Pancreas (tissue), 10 donors: ENCODE data around the gene CPEB4. TPM values are rescaled to one million over a fixed set of nuclear protein-coding genes. Genes with fewer than 3 reads are reported as not detected.

Experiments
- ATAC-seq, 4 donors: fragments of 200-7000 bp; cut with Tn5 transposase; one replicate each; pipeline versions ENCODE4 v1.8.0 to v1.9.1; 2020; ENCODE audit warnings: mild to moderate bottlenecking in 4 of 4, moderate library complexity in 4 of 4
- DNase-seq, 6 donors: peaks; one replicate each; pipeline ENCODE4 v3.0.0-alpha.2; 2020
- FAIRE-seq: peaks from 2 replicates; lab custom pipeline; 2012; peaks lifted over from hg19 to GRCh38; lab: Jason Lieb, UNC
- H3K27ac ChIP-seq, 4 donors: fragments of 200-600 bp; sonication (generic); 1 replicate in 3 of 4; 2 replicates in 1 of 4; pipeline versions ENCODE4 v1.5.0 to v1.8.0; 2020
- H3K27me3 ChIP-seq, 4 donors: fragments of 200-600 bp; one replicate each; pipeline ENCODE4 v1.8.0; 2021
- H3K36me3 ChIP-seq, 3 donors: fragments of 200-600 bp; sonication (generic) in 1 of 3; one replicate each; pipeline versions ENCODE4 v1.5.0 to v1.8.0; 2020 to 2021
- H3K4me1 ChIP-seq, 3 donors: fragments of 200-600 bp; one replicate each; pipeline ENCODE4 v1.8.0; 2021
- H3K4me3 ChIP-seq, 4 donors: fragments of 200-600 bp; sonication (generic) in 2 of 4; one replicate each; pipeline versions ENCODE4 v1.5.0 to v1.8.0; 2020 to 2021
- H3K9me3 ChIP-seq, 4 donors: fragments of 200-600 bp; one replicate each; pipeline ENCODE4 v1.8.0; 2021
- WGBS, 2 donors: extraction: QIAGEN DNeasy Blood & Tissue Kit; methylation state at CpG; one replicate each; pipeline ENCODE4 v1.1.7; 2013; 5-methylcytosine and 5-hydroxymethylcytosine counted together
- intact Hi-C, 3 donors: fragments of 100-400 bp; cut with DNase I; formaldehyde crosslinking; loops; one replicate each; pipeline versions ENCODE4 v1.11.1 to v1.14.2; 2022
- polyA plus RNA-seq, 2 donors: library from polyadenylated mRNA; stranded (reverse); fragments of 200-250 nt; gene quantifications; one replicate each; pipeline ENCODE4 v1.2.3, GENCODE V29; 2013
- total RNA-seq, 6 donors: library from RNA; stranded (reverse); fragmentation: NEBNext Ultra II Directional in 4 of 6; extraction: Animal tissue kit (Norgen Biotek cat#: 25700) in 4 of 6; gene quantifications; one replicate each; pipeline versions ENCODE4 v1.2.1 to v1.2.4, GENCODE V29; 2021 to 2023
- TF ChIP-seq, protein P1 (sequence below), 4 donors: fragments of 200-600 bp; sonication (generic) in 3 of 4; IDR thresholded peaks; one replicate each; pipeline versions ENCODE4 v1.5.0 to v1.8.0; 2021; ENCODE audit warnings: antibody characterized with exemption in 4 of 4
- donor health status: healthy with polysubstance abuse.
- donor health status: DM: no; HTN: no; CAD: no; lungs with moderate emphysema.
- donor health status: DM: no; HTN: no; CAD: no.
- donor health status: control.
- donor health status: control.
- donor health status: Bipolar disorder and iron deficiency.
- donor health status: DM: yes; HTN: yes; CAD: no.
- donor health status: DM: no; HTN: no; CAD: no.
- donor health status: DM: no; HTN: no; CAD: no.
- donor health status: DM: yes; HTN: yes; CAD: no.

Gene CPEB4
- total and polyA plus RNA-seq, 8 donors, result 11.6 to 51.2 (median 26.2) TPM

DNA sequence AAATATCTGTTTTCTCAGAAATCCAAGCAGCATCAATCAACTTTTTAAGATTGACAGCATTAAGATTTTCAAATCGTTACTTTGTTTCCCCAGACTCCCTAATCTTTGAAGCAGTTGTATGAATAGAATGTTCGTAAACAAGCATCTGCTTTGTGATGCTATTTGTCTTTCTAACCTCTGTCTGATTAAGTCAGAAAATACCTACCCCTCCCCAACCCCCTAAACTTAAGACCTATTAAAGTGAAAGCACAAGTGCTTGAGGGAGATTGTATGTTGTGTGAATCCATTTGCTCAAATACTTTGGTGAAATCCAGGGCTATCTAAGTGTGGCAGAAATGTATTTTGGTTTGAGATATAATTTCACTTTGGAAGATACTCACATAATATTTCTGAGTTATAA lies 53.0 kb downstream of the CPEB4 start:
- no peaks in the 10 kb centered on the region for H3K9me3 ChIP-seq
- H3K4me3 ChIP-seq, result no peak overlapping the region
- H3K36me3 ChIP-seq, result peaks cover 0 to 12% (median 3%) of the 10 kb centered on the region in 3 donors
- H3K27ac ChIP-seq, result peak overlapping the region in 3 of 4 donors; percentile 5 to 69 (median 64)
- FAIRE-seq (no peak), DNase-seq (no peak), ATAC-seq (no peak)
- WGBS, 2 donors, result 30 to 33% methylated on average over 2 of the region's 2 CpGs
- no peaks in the 10 kb centered on the region for H3K27me3 ChIP-seq
- TF ChIP-seq, protein P1, sequence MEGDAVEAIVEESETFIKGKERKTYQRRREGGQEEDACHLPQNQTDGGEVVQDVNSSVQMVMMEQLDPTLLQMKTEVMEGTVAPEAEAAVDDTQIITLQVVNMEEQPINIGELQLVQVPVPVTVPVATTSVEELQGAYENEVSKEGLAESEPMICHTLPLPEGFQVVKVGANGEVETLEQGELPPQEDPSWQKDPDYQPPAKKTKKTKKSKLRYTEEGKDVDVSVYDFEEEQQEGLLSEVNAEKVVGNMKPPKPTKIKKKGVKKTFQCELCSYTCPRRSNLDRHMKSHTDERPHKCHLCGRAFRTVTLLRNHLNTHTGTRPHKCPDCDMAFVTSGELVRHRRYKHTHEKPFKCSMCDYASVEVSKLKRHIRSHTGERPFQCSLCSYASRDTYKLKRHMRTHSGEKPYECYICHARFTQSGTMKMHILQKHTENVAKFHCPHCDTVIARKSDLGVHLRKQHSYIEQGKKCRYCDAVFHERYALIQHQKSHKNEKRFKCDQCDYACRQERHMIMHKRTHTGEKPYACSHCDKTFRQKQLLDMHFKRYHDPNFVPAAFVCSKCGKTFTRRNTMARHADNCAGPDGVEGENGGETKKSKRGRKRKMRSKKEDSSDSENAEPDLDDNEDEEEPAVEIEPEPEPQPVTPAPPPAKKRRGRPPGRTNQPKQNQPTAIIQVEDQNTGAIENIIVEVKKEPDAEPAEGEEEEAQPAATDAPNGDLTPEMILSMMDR (IDR thresholded peaks at IDR 0.05), result no peak
- H3K4me1 ChIP-seq, result peaks cover 49 to 57% (median 53%) of the 10 kb centered on the region in 3 donors
- intact Hi-C loops, result no loop called here

DNA sequence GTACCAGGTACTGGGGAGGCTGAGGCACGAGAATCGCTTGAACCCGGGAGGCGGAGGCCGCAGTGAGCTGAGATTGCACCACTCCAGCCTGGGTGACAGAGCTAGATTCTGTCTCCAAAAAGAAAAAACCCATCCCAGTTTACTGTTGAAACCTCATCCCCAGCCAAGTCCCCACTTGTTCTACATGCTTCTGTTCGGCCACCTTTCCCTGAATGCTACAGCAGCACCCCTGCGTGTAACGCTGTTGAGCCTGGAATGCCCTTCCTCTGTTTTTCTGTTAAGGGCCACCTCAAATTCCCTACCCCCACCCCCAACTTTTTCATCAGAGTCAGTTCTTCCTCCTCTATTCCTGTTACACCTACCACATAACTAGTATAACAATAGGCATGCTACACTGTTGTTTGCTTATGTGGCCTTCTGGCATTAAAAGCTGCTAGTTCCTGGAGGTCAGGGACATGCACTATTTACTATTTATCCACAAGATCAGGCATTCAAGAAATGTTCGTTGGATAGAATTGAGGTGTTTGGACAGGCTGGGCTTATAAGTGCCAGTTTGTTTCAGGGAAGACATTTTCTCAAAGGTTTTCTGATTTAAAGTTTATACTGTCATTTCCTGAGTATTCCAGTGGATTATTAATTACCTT lies 53.7 kb downstream of the CPEB4 start:
- FAIRE-seq, result no peak
- no peaks in the 10 kb centered on the region for H3K27me3 ChIP-seq
- H3K4me1 ChIP-seq, result peaks cover 48 to 60% (median 60%) of the 10 kb centered on the region in 3 donors
- WGBS, 2 donors, result 61 to 68% methylated on average over 9 of the region's 9 CpGs
- no peak for DNase-seq
- H3K9me3 ChIP-seq, result no peaks in the 10 kb centered on the region
- intact Hi-C loops, result no loop called here
- peak overlapping the region in 3 of 4 donors; percentile 5 to 69 (median 64) for H3K27ac ChIP-seq
- ATAC-seq, result peak; percentile 60 to 83 (median 78)
- peaks cover 0 to 19% (median 4%) of the 10 kb centered on the region in 3 donors for H3K36me3 ChIP-seq
- TF ChIP-seq, protein P1 (IDR thresholded peaks at IDR 0.05), result no peak
- no peak overlapping the region for H3K4me3 ChIP-seq

DNA sequence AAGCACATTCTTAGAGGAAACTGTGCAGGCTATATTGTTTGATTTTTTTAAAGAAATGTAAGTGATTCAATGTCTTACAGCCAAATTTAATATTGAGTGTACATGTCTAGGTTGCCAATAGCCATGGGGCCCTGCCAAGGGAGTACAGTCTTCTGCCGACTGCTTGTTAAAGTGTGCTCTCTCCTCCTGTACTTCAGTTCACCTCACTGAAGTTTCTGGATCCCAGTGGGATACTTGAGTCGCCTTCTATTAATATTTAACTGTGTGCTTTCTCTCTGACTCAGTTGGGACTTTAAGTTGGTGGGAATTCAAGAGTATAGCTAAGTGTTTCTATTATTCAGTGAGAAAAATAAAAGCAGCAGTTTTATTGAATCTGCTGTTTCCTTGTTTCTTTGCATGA lies 56.4 kb downstream of the CPEB4 start:
- peaks cover 48 to 60% (median 55%) of the 10 kb centered on the region in 3 donors for H3K4me1 ChIP-seq
- intact Hi-C loops, result no loop called here
- 10 to 16% methylated on average over 2 of the region's 2 CpGs for WGBS, 2 donors
- no peak overlapping the region for H3K4me3 ChIP-seq
- H3K27me3 ChIP-seq, result no peaks in the 10 kb centered on the region
- H3K36me3 ChIP-seq, result peaks cover 0 to 42% (median 4%) of the 10 kb centered on the region in 3 donors
- no peaks in the 10 kb centered on the region for H3K9me3 ChIP-seq
- DNase-seq, result no peak
- no peak for FAIRE-seq
- no peak overlapping the region for H3K27ac ChIP-seq
- peak in 2 of 4 donors; percentile 40 to 55 for ATAC-seq
- TF ChIP-seq, protein P1 (IDR thresholded peaks at IDR 0.05), result no peak

DNA sequence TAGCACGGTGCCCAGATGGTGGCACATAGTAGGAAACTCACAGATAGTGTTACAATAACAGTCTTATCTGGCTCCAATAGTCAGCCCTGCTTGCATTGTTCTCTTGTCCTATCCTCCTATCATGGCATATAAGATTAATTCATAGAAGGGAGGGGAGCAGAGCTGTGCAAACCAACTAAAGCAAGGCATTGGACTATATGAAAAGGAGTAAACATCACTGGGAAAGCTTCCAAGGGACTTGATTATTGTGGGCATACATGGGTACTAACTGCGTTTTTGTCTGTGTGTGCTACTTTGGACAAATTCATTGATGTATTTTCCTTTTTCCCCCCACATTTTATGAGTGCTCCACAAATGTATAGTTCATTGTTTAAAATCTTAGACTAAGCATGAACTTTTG lies 57.0 kb downstream of the CPEB4 start:
- no peak for ATAC-seq
- FAIRE-seq, result no peak
- H3K9me3 ChIP-seq, result no peaks in the 10 kb centered on the region
- WGBS, 2 donors, result 35 to 37% methylated on average over 2 of the region's 2 CpGs
- intact Hi-C loops, result no loop called here
- no peaks in the 10 kb centered on the region for H3K27me3 ChIP-seq
- DNase-seq, result no peak
- TF ChIP-seq, protein P1 (IDR thresholded peaks at IDR 0.05), result no peak
- no peak overlapping the region for H3K4me3 ChIP-seq
- H3K27ac ChIP-seq, result no peak overlapping the region
- peaks cover 0 to 49% (median 10%) of the 10 kb centered on the region in 3 donors for H3K36me3 ChIP-seq
- H3K4me1 ChIP-seq, result peaks cover 48 to 58% (median 51%) of the 10 kb centered on the region in 3 donors

DNA sequence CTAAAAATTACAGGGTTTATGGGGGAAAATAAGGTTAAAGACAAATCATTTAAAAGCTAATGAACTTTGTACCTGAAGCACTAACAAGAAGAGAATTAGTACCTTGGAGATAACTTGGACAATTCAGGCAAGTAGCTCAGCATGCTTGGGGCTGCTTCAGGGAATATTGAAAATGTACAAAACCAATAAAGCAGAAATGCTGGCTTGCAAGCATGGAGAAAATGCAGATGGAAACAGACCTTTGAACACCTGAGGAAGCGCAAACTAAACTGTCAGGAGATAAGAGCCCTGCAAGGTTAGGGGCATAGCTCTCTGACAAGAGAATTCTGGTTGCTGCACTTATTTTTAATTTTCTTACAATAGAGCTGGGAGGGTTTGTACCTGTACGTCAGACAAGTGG lies 58.2 kb downstream of the CPEB4 start:
- H3K27ac ChIP-seq, result no peak overlapping the region
- no peaks in the 10 kb centered on the region for H3K9me3 ChIP-seq
- no peaks in the 10 kb centered on the region for H3K27me3 ChIP-seq
- peaks cover 37 to 46% (median 40%) of the 10 kb centered on the region in 3 donors for H3K4me1 ChIP-seq
- TF ChIP-seq, protein P1 (IDR thresholded peaks at IDR 0.05), result no peak
- intact Hi-C loops, result no loop called here
- no peak for DNase-seq
- peak in 1 of 4 donors; percentile 15 for ATAC-seq
- H3K4me3 ChIP-seq, result no peak overlapping the region
- no peak for FAIRE-seq
- 32 to 44% methylated on average over 2 of the region's 2 CpGs for WGBS, 2 donors
- peaks cover 0 to 60% (median 10%) of the 10 kb centered on the region in 3 donors for H3K36me3 ChIP-seq
